Esophagus muscularis mucosa (tissue), 4 donors: ENCODE measurements around the gene FOXN1. TPM values are rescaled to one million over a fixed set of nuclear protein-coding genes. Genes with fewer than 3 reads are reported as not detected.

Source experiments
- DNase-seq: peaks from one replicate; pipeline ENCODE4 v3.0.0-alpha.2; 2017; ENCODE audit errors: extremely low spot score
- H3K27ac ChIP-seq, 4 donors: fragments of 200-600 bp; sonication (generic); replicated peaks in 1 of 4; 1 replicate in 3 of 4; 2 replicates in 1 of 4; pipeline ENCODE4 v1.5.1; 2016 to 2019; ENCODE audit warnings: mild to moderate bottlenecking in 1 of 4
- H3K27me3 ChIP-seq, 4 donors: fragments of 200-600 bp; sonication (generic); one replicate each; pipeline versions ENCODE4 v1.5.1 to v1.6.0; 2016 to 2019
- H3K36me3 ChIP-seq, 4 donors: fragments of 200-600 bp; sonication (generic); one replicate each; pipeline ENCODE4 v1.5.1; 2016 to 2019
- H3K4me1 ChIP-seq, 4 donors: fragments of 200-600 bp; sonication (generic); one replicate each; pipeline ENCODE4 v1.5.1; 2016 to 2019
- H3K4me3 ChIP-seq, 4 donors: fragments of 200-600 bp; sonication (generic); 1 replicate in 2 of 4; 2 replicates in 2 of 4; pipeline ENCODE4 v1.5.1; 2016 to 2019; ENCODE audit warnings: mild to moderate bottlenecking in 4 of 4, moderate library complexity in 1 of 4
- H3K9me3 ChIP-seq, 4 donors: fragments of 200-600 bp; sonication (generic); 1 replicate in 3 of 4; 2 replicates in 1 of 4; pipeline ENCODE4 v1.5.1; 2016 to 2019
- EP300 ChIP-seq: sonication (generic); formaldehyde crosslinking; IDR thresholded peaks from one replicate; pipeline ENCODE4 v1.6.1; 2017; ENCODE audit warnings: antibody characterized with exemption
- POLR2A ChIP-seq: fragments of 450-650 bp; IDR thresholded peaks from one replicate; pipeline ENCODE4 v1.6.1; 2017; ENCODE audit warnings: antibody characterized with exemption, moderate library complexity, mild to moderate bottlenecking, low read depth
- POLR2AphosphoS5 ChIP-seq, 2 donors: sonication (generic); formaldehyde crosslinking; IDR thresholded peaks; one replicate each; pipeline ENCODE4 v1.6.1; 2017; ENCODE audit warnings: antibody characterized with exemption in 2 of 2
- WGBS: methylation state at CpG from one replicate; pipeline ENCODE4 v1.1.5; 2018; 5-methylcytosine and 5-hydroxymethylcytosine counted together
- intact Hi-C: fragments of 100-400 bp; cut with DNase I; formaldehyde crosslinking; loops from one replicate; pipeline ENCODE4 v1.15.1; 2023
- total RNA-seq, 4 donors: library from RNA; depleted of rRNA; stranded (reverse); fragments of >200 nt; gene quantifications; one replicate each; pipeline versions ENCODE4 v1.1.0 to v1.2.1, GENCODE V29; 2016
- TF ChIP-seq, protein P1 (sequence below), 3 experiments: fragments of 200-600 bp in 2 of 3; fragments of 450-650 bp in 1 of 3; sonication (generic) in 2 of 3; IDR thresholded peaks; one replicate each; pipeline ENCODE4 v1.5.1; 2017 to 2019; ENCODE audit warnings: antibody characterized with exemption in 3 of 3, mild to moderate bottlenecking in 2 of 3, moderate library complexity in 1 of 3

FOXN1 gene
- total RNA-seq, 4 donors from 2014 or later = not detected

DNA sequence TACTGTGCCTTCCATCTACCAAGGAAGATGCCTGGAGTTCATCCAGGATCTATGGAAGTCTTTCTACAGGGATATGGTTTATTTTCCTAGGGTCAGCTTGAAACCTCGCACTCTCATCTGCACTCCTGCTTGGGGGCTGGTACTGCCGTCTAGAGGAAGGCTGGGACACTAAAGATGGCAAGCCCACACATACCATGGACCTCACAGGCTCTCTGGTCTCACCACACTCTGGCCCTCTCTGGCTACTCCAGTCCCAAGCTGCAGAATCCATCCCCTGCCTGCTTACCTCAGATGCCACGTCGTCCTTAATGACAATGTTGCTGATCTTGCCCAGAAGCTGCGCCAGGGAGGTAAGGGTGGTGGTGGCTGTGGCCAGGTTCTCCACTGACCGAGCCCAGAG is 48.4 kb downstream of the FOXN1 start:
- intact Hi-C loops = loop anchor here (5.0 kb wide), 1 partner anchor 43 kb away; the partner anchor contains the start of gene SPAG5
- Histone ChIP-seq H3K9me3 (no peaks in the 10 kb centered on the region), H3K4me1 (peaks cover 16 to 31% (median 27%) of the 10 kb centered on the region in 4 donors), H3K27ac (no peak overlapping the region), H3K36me3 (peaks cover 45 to 62% (median 61%) of the 10 kb centered on the region in 4 donors), H3K4me3 (no peak overlapping the region), H3K27me3 (no peaks in the 10 kb centered on the region)
- DNase-seq = no peak
- TF ChIP-seq, protein P1, sequence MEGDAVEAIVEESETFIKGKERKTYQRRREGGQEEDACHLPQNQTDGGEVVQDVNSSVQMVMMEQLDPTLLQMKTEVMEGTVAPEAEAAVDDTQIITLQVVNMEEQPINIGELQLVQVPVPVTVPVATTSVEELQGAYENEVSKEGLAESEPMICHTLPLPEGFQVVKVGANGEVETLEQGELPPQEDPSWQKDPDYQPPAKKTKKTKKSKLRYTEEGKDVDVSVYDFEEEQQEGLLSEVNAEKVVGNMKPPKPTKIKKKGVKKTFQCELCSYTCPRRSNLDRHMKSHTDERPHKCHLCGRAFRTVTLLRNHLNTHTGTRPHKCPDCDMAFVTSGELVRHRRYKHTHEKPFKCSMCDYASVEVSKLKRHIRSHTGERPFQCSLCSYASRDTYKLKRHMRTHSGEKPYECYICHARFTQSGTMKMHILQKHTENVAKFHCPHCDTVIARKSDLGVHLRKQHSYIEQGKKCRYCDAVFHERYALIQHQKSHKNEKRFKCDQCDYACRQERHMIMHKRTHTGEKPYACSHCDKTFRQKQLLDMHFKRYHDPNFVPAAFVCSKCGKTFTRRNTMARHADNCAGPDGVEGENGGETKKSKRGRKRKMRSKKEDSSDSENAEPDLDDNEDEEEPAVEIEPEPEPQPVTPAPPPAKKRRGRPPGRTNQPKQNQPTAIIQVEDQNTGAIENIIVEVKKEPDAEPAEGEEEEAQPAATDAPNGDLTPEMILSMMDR (IDR thresholded peaks at IDR 0.05) = peak in 1 of 3 experiments; percentile 14
- TF ChIP-seq POLR2AphosphoS5 (IDR thresholded peaks at IDR 0.05) = no peak
- WGBS = 96% methylated on average over 6 of the region's 6 CpGs

DNA sequence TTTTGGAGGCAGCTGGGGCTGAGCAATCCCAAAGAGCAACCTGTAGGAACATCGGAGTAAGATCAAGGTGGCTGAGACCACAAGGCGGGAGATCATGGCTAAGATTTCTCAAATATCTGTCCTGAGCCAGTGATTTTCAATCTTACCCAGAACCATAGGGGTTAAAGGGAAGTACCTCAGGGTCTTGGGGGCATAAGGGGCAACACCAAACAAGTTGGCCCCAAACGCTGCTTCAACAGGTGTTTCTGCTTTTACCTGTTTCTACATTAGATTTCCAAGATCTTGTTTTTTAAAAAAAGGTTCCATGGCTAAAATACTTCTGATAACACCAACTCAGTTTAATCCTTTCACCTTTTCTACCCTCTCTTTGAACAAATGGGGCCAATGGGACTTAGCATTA is 48.9 kb downstream of the FOXN1 start:
- H3K27me3 ChIP-seq = no peaks in the 10 kb centered on the region
- TF ChIP-seq, protein P1 (IDR thresholded peaks at IDR 0.05) = no peak
- TF ChIP-seq POLR2AphosphoS5 (IDR thresholded peaks at IDR 0.05) (no peak), EP300 (no peak), POLR2A (no peak)
- WGBS = 90% methylated on average over 3 of the region's 3 CpGs
- intact Hi-C loops = no loop called here
- DNase-seq = no peak
- no peak overlapping the region for H3K4me3 ChIP-seq
- no peak overlapping the region for H3K27ac ChIP-seq
- H3K4me1 ChIP-seq = peaks cover 16 to 28% (median 24%) of the 10 kb centered on the region in 4 donors
- no peaks in the 10 kb centered on the region for H3K9me3 ChIP-seq
- peaks cover 49 to 67% (median 65%) of the 10 kb centered on the region in 4 donors for H3K36me3 ChIP-seq

DNA sequence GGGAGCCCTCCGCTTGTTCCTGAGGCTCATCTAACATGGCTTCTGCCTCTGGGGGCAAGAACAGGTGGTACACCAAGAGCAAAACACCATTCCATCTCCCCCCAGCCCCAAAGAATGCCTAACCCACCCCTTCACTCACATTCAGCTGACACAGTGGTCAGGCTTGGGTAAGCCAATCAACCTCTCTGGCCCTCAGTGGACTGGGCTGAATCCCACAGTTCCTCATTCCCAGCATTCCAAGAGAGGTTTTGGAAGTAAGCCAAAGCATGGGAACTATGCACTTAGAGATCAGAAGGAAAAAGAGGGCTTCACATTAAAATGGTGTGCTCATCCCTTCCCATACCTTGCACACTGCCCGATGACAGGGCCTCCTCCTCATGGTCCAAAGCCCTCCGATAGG is 57.3 kb downstream of the FOXN1 start:
- Histone ChIP-seq H3K27me3 (no peaks in the 10 kb centered on the region), H3K9me3 (no peaks in the 10 kb centered on the region), H3K27ac (no peak overlapping the region), H3K4me3 (no peak overlapping the region), H3K4me1 (peaks cover 0 to 10% (median 9%) of the 10 kb centered on the region in 4 donors), H3K36me3 (peaks cover 42 to 71% (median 56%) of the 10 kb centered on the region in 4 donors)
- DNase-seq = no peak
- intact Hi-C loops = no loop called here
- WGBS = 98% methylated on average over 3 of the region's 3 CpGs
- TF ChIP-seq EP300 (no peak), POLR2AphosphoS5 (IDR thresholded peaks at IDR 0.05) (peak in 1 of 2 donors; percentile 12)

DNA sequence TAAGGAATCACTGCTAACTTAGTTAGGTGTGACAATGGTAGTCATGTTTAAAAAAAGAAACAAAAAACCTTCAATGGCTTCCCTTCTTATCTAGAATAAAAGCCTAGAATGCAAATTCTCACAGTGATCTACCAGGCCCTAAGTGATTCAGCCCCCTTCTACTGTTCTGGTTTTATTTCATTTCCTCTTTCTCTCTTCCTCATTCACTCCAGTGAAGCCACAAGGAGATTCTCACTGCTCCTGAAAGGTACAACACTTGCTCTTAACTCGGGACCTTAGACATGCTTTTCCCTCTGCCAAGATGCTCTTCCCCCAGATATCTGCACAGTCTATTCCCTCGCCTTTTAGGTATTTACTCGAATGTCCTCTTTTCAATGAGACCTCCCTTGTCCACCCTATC is 61.5 kb downstream of the FOXN1 start:
- H3K36me3 ChIP-seq = peaks cover 12 to 30% (median 16%) of the 10 kb centered on the region in 4 donors
- H3K4me3 ChIP-seq = no peak overlapping the region
- 84% methylated on average over 3 of the region's 3 CpGs for WGBS
- no peak overlapping the region for H3K27ac ChIP-seq
- intact Hi-C loops = no loop called here
- no peaks in the 10 kb centered on the region for H3K27me3 ChIP-seq
- H3K9me3 ChIP-seq = no peaks in the 10 kb centered on the region
- DNase-seq = no peak
- TF ChIP-seq, protein P1 (IDR thresholded peaks at IDR 0.05) = no peak
- no peak for TF ChIP-seq EP300
- TF ChIP-seq POLR2AphosphoS5 (IDR thresholded peaks at IDR 0.05) = no peak
- TF ChIP-seq POLR2A = no peak
- peaks cover 19 to 44% (median 36%) of the 10 kb centered on the region in 4 donors for H3K4me1 ChIP-seq

DNA sequence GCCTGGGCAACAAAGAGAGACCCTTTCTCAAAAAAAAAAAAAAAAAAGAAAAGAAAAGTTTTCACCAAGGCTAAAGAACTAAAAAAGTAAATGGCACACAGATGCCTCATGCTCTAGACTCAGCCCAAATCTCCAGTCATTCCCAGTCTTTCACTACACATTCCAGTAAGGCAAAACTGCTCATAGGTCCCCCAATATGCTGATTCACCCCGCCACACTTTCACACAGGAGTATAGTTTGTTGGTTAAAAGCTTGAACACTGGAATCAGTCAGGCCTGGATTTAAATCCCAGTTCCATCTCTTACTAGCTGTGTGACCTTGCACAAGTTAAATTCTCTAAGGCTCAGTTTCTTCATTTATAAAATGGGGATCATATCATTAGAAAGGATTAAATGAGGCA is 63.3 kb downstream of the FOXN1 start:
- peaks cover 0 to 15% (median 2%) of the 10 kb centered on the region in 4 donors for H3K36me3 ChIP-seq
- DNase-seq = no peak
- 90% methylated on average over 1 of the region's 1 CpG for WGBS

More for the DNA sequence above, 63.3 kb downstream of the FOXN1 start:
- H3K27ac ChIP-seq = no peak overlapping the region
- no peak for TF ChIP-seq POLR2A
- TF ChIP-seq, protein P1 (IDR thresholded peaks at IDR 0.05) = no peak
- TF ChIP-seq EP300 = no peak
- TF ChIP-seq POLR2AphosphoS5 (IDR thresholded peaks at IDR 0.05) = no peak
- H3K4me3 ChIP-seq = no peak overlapping the region
- no peaks in the 10 kb centered on the region for H3K9me3 ChIP-seq
- peaks cover 24 to 36% (median 30%) of the 10 kb centered on the region in 4 donors for H3K4me1 ChIP-seq
- intact Hi-C loops = no loop called here
- H3K27me3 ChIP-seq = no peaks in the 10 kb centered on the region
